Measurements from ENCODE around the gene DFFB.

The DFFB gene

GRCh38 chr1:3819771-3820200, 37.5 kb upstream of the DFFB start:
- no peaks in the 10 kb centered on the region for H4K20me1 ChIP-seq (ENCODE audit: insufficient read depth, low read length, poor library complexity, severe bottlenecking)
- H3K9me2 ChIP-seq (replicated peaks; ENCODE audit: low read depth, low read length), result no peaks in the 10 kb centered on the region
- no peaks in the 10 kb centered on the region for H3K27me3 ChIP-seq (ENCODE audit: insufficient read depth, low read length, poor library complexity, severe bottlenecking)
- H3F3A ChIP-seq (ENCODE audit: low read depth), result no peaks in the 10 kb centered on the region
- no peak overlapping the region for H2AFZ ChIP-seq (ENCODE audit: low read length)
- no peak for TF ChIP-seq CTCF (conservative IDR thresholded peaks at IDR 0.05; ENCODE audit: low read length)
- no peak for TF ChIP-seq EZH2phosphoT487 (IDR thresholded peaks at IDR 0.05; ENCODE audit: borderline replicate concordance)
- H3K4me2 ChIP-seq (ENCODE audit: low read depth, low read length, poor library complexity, severe bottlenecking), result no peak overlapping the region
- no peaks in the 10 kb centered on the region for H3K4me1 ChIP-seq (ENCODE audit: insufficient read depth, low read length, poor library complexity, severe bottlenecking)
- no peaks in the 10 kb centered on the region for H3K9me3 ChIP-seq (ENCODE audit: insufficient read depth, low read depth, low read length)
- H3K4me3 ChIP-seq (ENCODE audit: low read length, poor library complexity, severe bottlenecking), result no peak overlapping the region
- H3K36me3 ChIP-seq (ENCODE audit: insufficient read depth, low read length), result no peaks in the 10 kb centered on the region
- no peaks in the 10 kb centered on the region for H3K79me2 ChIP-seq (ENCODE audit: insufficient read depth, low read length)
- H3K9ac ChIP-seq (ENCODE audit: low read depth, low read length, poor library complexity, severe bottlenecking), result no peak overlapping the region

- Histone ChIP-seq H3K9me3 (ENCODE audit: insufficient read depth, low read depth, low read length) (no peaks in the 10 kb centered on the region), H4K20me1 (ENCODE audit: insufficient read depth, low read length, poor library complexity, severe bottlenecking) (no peaks in the 10 kb centered on the region), H3K4me2 (ENCODE audit: low read depth, low read length, poor library complexity, severe bottlenecking) (no peak overlapping the region), H3K27me3 (ENCODE audit: insufficient read depth, low read length, poor library complexity, severe bottlenecking) (no peaks in the 10 kb centered on the region), H3K4me1 (ENCODE audit: insufficient read depth, low read length, poor library complexity, severe bottlenecking) (no peaks in the 10 kb centered on the region), H3K9ac (ENCODE audit: low read depth, low read length, poor library complexity, severe bottlenecking) (no peak overlapping the region), H3F3A (ENCODE audit: low read depth) (no peaks in the 10 kb centered on the region), H3K79me2 (ENCODE audit: insufficient read depth, low read length) (no peaks in the 10 kb centered on the region), H3K4me3 (ENCODE audit: low read length, poor library complexity, severe bottlenecking) (no peak overlapping the region), H3K36me3 (ENCODE audit: insufficient read depth, low read length) (peaks cover 2% of the 10 kb centered on the region; the same call in 1 of the 2 replicates), H3K9me2 (replicated peaks; ENCODE audit: low read depth, low read length) (no peaks in the 10 kb centered on the region), H2AFZ (ENCODE audit: low read length) (no peak overlapping the region)
- no peak for TF ChIP-seq EZH2phosphoT487 (IDR thresholded peaks at IDR 0.05; ENCODE audit: borderline replicate concordance)
- no peak for TF ChIP-seq CTCF (conservative IDR thresholded peaks at IDR 0.05; ENCODE audit: low read length)
Measured at GRCh38 chr1:3820316-3820715, 37.0 kb upstream of the DFFB start.

GRCh38 chr1:3821004-3821403, 36.3 kb upstream of the DFFB start:
- H2AFZ ChIP-seq (ENCODE audit: low read length), result no peak overlapping the region
- TF ChIP-seq CTCF (conservative IDR thresholded peaks at IDR 0.05; ENCODE audit: low read length), result no peak
- TF ChIP-seq EZH2phosphoT487 (IDR thresholded peaks at IDR 0.05; ENCODE audit: borderline replicate concordance), result no peak
- H3K4me1 ChIP-seq (ENCODE audit: insufficient read depth, low read length, poor library complexity, severe bottlenecking), result no peaks in the 10 kb centered on the region
- no peaks in the 10 kb centered on the region for H3F3A ChIP-seq (ENCODE audit: low read depth)
- no peak overlapping the region for H3K4me3 ChIP-seq (ENCODE audit: low read length, poor library complexity, severe bottlenecking)
- no peak overlapping the region for H3K4me2 ChIP-seq (ENCODE audit: low read depth, low read length, poor library complexity, severe bottlenecking)
- no peaks in the 10 kb centered on the region for H3K9me3 ChIP-seq (ENCODE audit: insufficient read depth, low read depth, low read length)
- no peaks in the 10 kb centered on the region for H3K79me2 ChIP-seq (ENCODE audit: insufficient read depth, low read length)
- H3K9ac ChIP-seq (ENCODE audit: low read depth, low read length, poor library complexity, severe bottlenecking), result no peak overlapping the region
- peaks cover 4% of the 10 kb centered on the region; the same call in 1 of the 2 replicates for H3K36me3 ChIP-seq (ENCODE audit: insufficient read depth, low read length)
- no peaks in the 10 kb centered on the region for H3K9me2 ChIP-seq (replicated peaks; ENCODE audit: low read depth, low read length)
- H4K20me1 ChIP-seq (ENCODE audit: insufficient read depth, low read length, poor library complexity, severe bottlenecking), result no peaks in the 10 kb centered on the region
- H3K27me3 ChIP-seq (ENCODE audit: insufficient read depth, low read length, poor library complexity, severe bottlenecking), result no peaks in the 10 kb centered on the region
